GM19328 (cell line): ENCODE measurements around the gene GPSM1.
"Not testable (repeated sequence)": the region's sequence is repeated elsewhere in the genome, so short reads cannot be mapped to it uniquely, and the experiment has no call there.

Experiments
- ATAC-seq: cut with Tn5 transposase; IDR thresholded peaks from one replicate; pipeline ENCODE4 v1.9.1; 2021; ENCODE audit warnings: mild to moderate bottlenecking, moderate library complexity; ENCODE audit not compliant: unreplicated experiment

GPSM1 gene

GRCh38 chr9:136343121-136343883 is 16.0 kb downstream of the GPSM1 start:
- no peak for ATAC-seq

- ATAC-seq: no peak
These were observed 16.5 kb downstream of the GPSM1 start for GRCh38 chr9:136343884-136344269.

- no peak for ATAC-seq
These were observed 17.4 kb downstream of the GPSM1 start for GRCh38 chr9:136344544-136345280.

GRCh38 chr9:136345281-136346156 is 18.2 kb downstream of the GPSM1 start:
- ATAC-seq: no peak

- ATAC-seq: no peak
These were observed 18.8 kb downstream of the GPSM1 start for GRCh38 chr9:136346157-136346481.

- no peak for ATAC-seq
These were observed 19.7 kb downstream of the GPSM1 start for GRCh38 chr9:136346927-136347465.

- no peak for ATAC-seq
These were observed 20.3 kb downstream of the GPSM1 start for GRCh38 chr9:136347472-136348256.

- no peak for ATAC-seq
These were observed 21.4 kb downstream of the GPSM1 start for GRCh38 chr9:136348691-136349090.

- no peak for ATAC-seq
These were observed 22.2 kb downstream of the GPSM1 start for GRCh38 chr9:136349546-136349945.

GRCh38 chr9:136351252-136351800 is 24.0 kb downstream of the GPSM1 start:
- no peak for ATAC-seq

GRCh38 chr9:136351868-136352267 is 24.5 kb downstream of the GPSM1 start:
- not testable (repeated sequence) for ATAC-seq

GRCh38 chr9:136352682-136353081 is 25.3 kb downstream of the GPSM1 start:
- ATAC-seq: no peak

GRCh38 chr9:136353088-136353487 is 25.7 kb downstream of the GPSM1 start:
- no peak for ATAC-seq

GRCh38 chr9:136353757-136354488 is 26.6 kb downstream of the GPSM1 start:
- no peak for ATAC-seq

GRCh38 chr9:136354592-136355085 is 27.3 kb downstream of the GPSM1 start:
- ATAC-seq: no peak

GRCh38 chr9:136355616-136356557 is 28.5 kb downstream of the GPSM1 start:
- no peak for ATAC-seq

GRCh38 chr9:136357202-136357725 is 29.9 kb downstream of the GPSM1 start:
- ATAC-seq: no peak

GRCh38 chr9:136358016-136358415 is 30.7 kb downstream of the GPSM1 start:
- no peak for ATAC-seq
